PFSK-1 (cell line): ENCODE measurements around the gene FAM184A.

ENCODE experiments used
- FOXP2 ChIP-seq: optimal IDR thresholded peaks from 2 replicates; pipeline ENCODE3; 2011; ENCODE audit warnings: borderline replicate concordance, control low read depth, inconsistent platforms; ENCODE audit not compliant: insufficient read depth; ENCODE audit errors: extremely low read length, extremely low read depth
- POLR2AphosphoS5 ChIP-seq: IDR thresholded peaks from 2 replicates; pipeline ENCODE4 v1.6.1; 2012; ENCODE audit warnings: low read depth, mild to moderate bottlenecking, control low read depth, low read length, moderate library complexity
- SIN3A ChIP-seq: IDR thresholded peaks from 2 replicates; pipeline ENCODE4 v1.6.1; 2012; ENCODE audit warnings: mild to moderate bottlenecking, low read length, moderate library complexity, borderline replicate concordance; ENCODE audit not compliant: insufficient read depth
- TAF1 ChIP-seq: IDR thresholded peaks from 2 replicates; pipeline ENCODE4 v1.6.1; 2012; ENCODE audit warnings: low read length, control low read depth, borderline replicate concordance; ENCODE audit not compliant: insufficient read depth
- TF ChIP-seq, protein P1 (sequence below), 2 experiments: IDR thresholded peaks; 2 replicates each; pipeline versions ENCODE4 v1.6.1 to v1.8.0; 2011 to 2012; ENCODE audit warnings: low read depth in 2 of 2, low read length in 2 of 2, control low read depth in 1 of 2, inconsistent platforms in 1 of 2, mild to moderate bottlenecking in 1 of 2, moderate library complexity in 1 of 2; ENCODE audit not compliant: insufficient read depth in 1 of 2

The FAM184A gene

DNA sequence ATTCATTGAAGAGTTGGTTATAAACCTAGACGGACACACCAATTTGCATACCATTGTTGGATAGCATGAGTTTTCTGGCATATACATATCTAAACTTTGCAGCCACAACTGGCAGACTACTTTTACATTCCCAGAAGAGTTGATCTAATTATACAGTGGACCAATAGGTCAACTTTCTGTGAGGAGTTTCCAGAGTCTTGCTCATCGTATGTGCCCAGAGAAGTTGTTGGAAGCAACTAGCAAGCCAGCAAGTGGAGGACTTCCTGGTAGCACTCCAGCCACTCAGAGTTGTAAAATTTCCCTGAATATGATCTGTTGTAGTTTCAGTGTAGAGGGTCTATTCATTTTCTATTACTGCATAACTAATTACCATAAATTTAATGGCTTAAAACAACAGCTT is 47.1 kb upstream of the FAM184A start:
- TF ChIP-seq POLR2AphosphoS5 (no peak), TAF1 (no peak), SIN3A (no peak), FOXP2 (no peak)
- TF ChIP-seq, protein P1, sequence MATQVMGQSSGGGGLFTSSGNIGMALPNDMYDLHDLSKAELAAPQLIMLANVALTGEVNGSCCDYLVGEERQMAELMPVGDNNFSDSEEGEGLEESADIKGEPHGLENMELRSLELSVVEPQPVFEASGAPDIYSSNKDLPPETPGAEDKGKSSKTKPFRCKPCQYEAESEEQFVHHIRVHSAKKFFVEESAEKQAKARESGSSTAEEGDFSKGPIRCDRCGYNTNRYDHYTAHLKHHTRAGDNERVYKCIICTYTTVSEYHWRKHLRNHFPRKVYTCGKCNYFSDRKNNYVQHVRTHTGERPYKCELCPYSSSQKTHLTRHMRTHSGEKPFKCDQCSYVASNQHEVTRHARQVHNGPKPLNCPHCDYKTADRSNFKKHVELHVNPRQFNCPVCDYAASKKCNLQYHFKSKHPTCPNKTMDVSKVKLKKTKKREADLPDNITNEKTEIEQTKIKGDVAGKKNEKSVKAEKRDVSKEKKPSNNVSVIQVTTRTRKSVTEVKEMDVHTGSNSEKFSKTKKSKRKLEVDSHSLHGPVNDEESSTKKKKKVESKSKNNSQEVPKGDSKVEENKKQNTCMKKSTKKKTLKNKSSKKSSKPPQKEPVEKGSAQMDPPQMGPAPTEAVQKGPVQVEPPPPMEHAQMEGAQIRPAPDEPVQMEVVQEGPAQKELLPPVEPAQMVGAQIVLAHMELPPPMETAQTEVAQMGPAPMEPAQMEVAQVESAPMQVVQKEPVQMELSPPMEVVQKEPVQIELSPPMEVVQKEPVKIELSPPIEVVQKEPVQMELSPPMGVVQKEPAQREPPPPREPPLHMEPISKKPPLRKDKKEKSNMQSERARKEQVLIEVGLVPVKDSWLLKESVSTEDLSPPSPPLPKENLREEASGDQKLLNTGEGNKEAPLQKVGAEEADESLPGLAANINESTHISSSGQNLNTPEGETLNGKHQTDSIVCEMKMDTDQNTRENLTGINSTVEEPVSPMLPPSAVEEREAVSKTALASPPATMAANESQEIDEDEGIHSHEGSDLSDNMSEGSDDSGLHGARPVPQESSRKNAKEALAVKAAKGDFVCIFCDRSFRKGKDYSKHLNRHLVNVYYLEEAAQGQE (IDR thresholded peaks at IDR 0.05; ENCODE audit: insufficient read depth in 1 of 2, low read depth in 2 of 2, low read length in 2 of 2): no peak

DNA sequence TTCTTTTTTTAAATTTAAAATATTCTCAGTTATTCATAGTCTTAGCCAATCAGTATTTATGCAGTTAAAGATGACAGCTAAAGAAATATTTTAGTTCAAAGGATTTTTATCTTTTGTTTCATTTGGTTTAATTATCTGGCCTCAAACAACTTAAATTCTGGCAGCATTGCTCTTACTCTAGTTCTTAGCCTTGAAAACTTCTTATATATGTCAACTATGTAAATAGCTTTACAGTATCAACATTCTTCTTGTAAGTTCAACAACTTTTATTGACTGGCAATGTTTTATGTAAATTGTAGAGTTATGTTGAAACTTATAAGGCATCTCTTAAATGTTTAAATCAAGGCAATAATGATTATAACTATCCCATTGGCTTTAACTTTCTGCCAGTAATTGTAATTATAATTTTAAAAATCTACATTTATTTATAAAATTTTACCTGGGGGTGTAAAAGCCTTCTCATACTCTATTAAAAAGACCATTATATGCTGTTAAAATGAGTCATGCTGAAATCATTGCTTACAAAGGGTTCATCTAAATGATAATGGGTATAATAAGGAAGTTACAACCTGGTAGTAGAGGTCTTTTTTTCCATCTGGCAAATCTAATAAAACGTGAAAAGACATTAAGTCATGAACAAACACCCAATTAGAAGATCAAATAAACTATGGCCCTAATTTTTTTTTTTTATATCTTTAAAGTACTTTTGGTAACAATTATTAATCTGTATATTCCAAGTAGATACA is 45.8 kb upstream of the FAM184A start:
- TF ChIP-seq TAF1 (no peak), SIN3A (no peak), POLR2AphosphoS5 (no peak), FOXP2 (no peak)
- TF ChIP-seq, protein P1 (IDR thresholded peaks at IDR 0.05; ENCODE audit: insufficient read depth in 1 of 2, low read depth in 2 of 2, low read length in 2 of 2): no peak

- TF ChIP-seq POLR2AphosphoS5: no peak
- no peak for TF ChIP-seq FOXP2
- TF ChIP-seq, protein P1 (IDR thresholded peaks at IDR 0.05; ENCODE audit: insufficient read depth in 1 of 2, low read depth in 2 of 2, low read length in 2 of 2): no peak
- no peak for TF ChIP-seq SIN3A
- TF ChIP-seq TAF1: no peak
Measured at GRCh38 chr6:119122336-119122735, 43.9 kb upstream of the FAM184A start.

DNA sequence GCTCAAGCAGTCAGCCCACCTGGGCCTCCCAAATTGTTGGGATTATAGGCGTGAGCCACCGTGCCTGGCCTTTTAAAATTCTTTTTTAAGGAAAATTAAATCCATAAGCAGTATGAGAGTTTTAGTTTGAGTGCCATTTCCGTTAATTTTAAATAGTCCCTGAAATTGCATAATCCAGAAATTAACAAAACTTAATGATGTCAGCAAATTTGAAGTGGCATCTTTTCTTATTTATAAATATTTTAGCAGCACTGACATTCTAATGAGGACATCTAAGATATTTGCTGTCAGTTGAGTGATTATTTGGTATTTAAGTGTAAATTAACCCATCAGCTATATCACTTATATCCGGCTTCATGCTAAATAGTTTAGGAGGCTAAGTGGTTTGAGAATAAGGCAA is 42.9 kb upstream of the FAM184A start:
- TF ChIP-seq, protein P1 (IDR thresholded peaks at IDR 0.05; ENCODE audit: insufficient read depth in 1 of 2, low read depth in 2 of 2, low read length in 2 of 2): no peak
- TF ChIP-seq FOXP2: no peak
- no peak for TF ChIP-seq SIN3A
